GM19043 (cell line): Measurements from ENCODE around the gene FAM9A.

Experiments used
- ATAC-seq: cut with Tn5 transposase; IDR thresholded peaks from one replicate; pipeline ENCODE4 v1.9.1; 2021; ENCODE audit warnings: low read depth; ENCODE audit not compliant: unreplicated experiment

The FAM9A gene

DNA sequence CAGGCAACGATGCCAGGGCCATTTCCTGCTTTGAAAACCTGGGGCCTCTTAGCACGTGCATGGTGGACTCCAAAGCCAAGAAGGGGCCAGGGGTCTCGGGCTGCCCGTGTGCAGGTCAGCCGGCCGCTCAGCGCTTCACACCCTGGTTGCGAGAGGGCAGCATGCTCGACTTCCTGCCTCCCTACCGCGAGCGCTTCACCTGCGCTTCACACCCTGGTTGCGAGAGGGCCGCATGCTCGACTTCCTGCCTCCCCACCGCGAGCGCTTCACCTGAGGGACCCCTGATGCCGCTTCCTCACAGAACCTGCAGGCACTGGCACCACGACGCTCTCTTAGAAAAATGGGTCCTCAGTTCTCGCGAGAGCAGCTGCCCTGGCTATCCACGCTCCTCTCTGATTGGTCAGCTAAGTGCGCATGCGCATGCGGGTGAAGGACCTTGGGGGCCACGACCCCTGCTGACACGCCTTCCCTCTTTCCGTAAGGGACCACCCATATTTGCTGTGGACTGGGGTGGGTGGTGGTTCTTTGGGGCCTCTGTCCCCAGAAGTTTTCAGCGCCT is at the start of gene FAM9A:
TSS of gene FAM9A (minus strand) at position 343 of the 559 bp plus-strand sequence. CDS start 1,212 bp downstream, outside the sequence.
- no peak for ATAC-seq

DNA sequence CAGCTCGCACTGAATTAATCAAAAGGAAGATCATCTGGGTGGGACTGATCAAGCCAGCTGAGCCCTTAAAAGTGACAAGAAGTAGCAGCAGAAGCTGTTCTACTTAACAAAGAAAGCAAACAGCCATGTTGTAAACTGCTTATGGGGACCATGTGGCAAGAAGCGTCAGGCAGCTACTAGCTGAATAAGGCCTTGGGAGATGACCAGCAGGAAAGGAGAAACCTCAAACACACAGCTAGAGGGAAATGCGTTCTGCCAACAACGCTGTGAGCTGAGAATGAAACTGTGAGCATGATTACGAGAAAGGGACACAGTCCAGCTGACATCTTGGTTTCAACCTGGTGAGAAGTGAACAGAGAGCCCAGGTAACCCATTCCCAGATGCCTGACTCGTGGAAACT is 49.3 kb upstream of the FAM9A start:
- no peak for ATAC-seq

DNA sequence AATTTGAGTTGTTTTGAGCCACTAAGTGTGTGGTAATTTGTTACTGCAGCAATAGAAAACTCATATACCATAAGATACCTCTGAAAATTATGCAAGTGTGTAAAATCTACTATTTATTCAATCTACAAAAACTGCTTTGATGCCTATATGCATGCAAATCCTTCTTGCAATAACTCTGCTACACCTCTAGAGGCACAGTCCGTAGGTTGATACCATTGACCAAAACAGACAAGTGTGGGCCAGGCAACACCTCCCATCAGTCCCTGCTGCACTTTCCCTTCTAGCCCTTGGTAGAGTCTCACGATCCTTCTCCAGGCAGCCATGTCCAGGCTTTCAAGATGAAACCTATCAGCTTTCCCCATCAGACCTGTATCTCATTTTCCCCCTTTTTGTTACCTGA is 48.8 kb upstream of the FAM9A start:
- no peak for ATAC-seq

DNA sequence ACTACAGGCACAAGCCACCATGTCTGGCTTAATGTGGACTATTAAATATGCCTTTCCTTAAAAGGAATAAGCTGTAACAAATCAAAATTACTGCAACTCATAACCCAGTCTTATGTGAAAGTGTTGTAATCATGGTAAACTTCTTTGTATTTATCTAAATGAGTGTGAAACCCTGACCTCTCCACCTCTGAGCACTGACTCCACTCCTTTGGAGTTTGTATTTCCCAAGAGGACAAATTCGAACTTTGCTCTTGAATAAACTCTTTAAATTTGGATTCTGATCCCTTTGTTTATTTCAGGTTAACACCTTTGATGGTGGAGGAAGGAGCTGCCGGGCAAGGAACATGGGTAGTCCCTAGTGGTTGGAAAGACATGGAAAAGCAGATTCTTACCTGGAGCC is 48.3 kb upstream of the FAM9A start:
- ATAC-seq, result no peak

DNA sequence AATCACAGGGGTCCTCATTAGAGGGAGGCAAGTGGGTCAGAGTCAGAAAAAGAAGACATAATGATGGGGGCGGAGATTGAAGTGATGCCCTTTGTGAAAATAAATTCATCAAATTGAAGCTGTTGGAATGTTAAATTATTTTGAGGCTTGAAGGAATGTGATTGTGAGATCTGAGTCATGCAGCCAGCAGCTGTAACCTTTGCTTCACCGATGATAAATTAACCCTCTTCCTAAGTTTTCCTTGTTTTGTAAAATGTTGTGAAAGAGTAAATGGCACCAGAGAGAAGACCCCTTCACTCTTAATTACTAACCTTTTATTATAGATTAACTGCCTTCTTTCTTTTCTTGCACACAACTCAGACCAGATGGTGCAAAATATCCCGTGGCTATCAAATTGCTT is 47.7 kb upstream of the FAM9A start:
- no peak for ATAC-seq

DNA sequence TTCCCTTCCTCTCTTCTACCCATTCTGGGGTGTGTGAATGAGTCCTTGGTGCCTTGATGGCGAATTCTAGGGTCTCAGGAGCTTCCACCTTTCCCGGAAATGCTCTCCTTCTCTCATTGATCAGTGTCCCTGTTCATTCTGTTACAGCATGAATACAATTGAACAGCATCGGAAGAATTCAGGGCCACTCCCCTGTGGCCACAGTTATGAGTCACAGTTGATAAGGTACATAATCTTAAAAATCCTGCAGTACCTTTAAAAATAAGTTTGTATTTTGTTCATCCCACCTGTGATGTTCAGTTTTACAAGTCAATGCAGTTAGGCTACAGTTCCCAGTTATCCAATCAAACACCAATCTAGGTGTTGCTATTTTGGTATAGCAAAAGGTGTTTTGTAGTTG is 47.3 kb upstream of the FAM9A start:
- ATAC-seq, result no peak

DNA sequence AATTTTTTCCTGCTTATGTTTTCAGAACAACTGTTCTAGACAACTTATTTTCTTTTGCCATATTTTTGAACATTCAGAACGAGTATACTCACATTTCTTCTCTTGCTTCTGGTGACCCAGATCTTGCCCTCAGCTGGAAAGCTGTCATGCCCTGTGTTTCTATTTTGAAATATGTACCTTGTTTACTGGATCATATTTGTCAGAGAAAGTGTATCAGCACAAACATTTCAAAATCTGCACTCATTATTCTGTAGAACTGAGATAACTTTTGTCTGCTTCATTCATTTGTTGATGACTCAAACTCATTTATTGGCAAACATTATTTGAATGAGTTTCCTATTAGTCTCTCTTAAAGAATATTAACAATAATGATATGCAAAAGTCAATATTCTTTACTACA is 46.2 kb upstream of the FAM9A start:
- no peak for ATAC-seq

DNA sequence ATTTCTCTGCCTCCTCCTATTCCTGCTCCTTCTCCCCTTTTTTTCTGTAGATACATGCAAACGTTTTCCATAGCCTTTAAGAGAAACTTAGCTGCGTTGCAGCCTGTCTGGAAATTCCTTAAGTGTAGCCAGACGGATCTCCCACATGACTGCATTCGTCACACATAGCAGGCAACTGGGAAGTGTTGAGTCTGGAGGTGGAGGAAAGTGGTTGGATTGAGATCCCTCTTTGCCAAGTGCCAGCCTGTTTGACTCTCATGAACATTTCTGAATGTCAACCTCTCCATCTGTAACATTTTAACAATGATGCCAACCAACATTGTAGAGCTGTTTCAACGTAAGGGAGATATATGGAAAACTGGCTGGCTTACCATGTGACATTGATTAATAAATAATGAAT is 45.1 kb upstream of the FAM9A start:
- no peak for ATAC-seq

DNA sequence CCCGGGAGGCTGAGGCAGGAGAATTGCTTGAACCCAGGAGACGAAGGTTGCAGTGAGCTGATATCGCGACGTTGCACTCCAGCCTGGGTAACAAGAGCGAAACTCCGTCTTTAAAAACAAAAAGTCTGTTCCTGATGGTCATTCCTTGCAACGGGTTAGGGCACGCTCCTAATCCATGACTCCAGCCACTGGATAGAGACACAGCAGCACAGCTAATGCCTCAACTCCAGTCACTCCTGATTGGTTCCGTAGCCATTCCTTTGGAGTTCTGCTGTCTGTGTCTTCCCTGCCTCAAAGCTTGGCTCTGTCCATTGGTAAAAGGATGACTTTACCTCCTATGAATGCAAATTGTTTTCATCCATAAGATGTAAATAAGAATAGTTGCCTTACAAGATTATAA is 44.3 kb upstream of the FAM9A start:
- no peak for ATAC-seq

DNA sequence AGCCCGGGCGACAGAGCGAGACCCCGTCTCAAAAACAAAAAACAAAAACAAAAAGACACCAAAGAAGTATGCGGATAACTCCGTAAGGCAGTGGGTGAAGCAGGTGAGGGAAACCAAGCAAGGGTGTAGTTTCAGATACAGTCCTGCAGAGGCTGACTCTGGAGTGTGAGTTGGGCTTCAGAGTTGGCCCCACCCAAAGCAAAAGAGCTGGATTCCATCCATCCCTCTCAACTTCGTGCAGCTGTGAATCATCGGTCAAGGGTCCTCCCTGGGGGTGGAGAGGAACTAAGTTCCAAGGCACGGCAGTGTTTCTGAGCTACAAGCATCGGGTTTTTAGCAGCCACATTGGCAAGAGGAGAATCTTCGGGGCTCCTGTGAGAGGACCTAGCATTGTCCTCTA is 43.9 kb upstream of the FAM9A start:
- ATAC-seq, result no peak

DNA sequence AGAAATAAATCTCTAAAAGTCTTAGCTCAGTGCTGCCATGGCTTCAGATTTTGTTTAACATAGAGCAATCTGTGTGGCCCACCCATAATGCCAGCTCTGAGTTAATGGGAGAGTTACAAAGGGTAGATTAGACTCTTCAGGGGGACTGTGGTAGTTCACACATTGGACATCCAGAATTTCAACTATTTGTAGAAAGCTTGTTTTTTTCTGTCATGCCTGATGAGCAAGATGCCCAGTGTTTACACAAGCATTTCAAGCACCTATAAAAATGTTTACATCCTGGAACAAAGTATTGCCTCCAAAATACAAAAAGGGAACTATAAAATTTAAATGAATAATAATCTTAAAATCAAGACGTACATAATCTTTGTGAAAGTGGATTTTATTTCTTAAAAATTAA is 43.0 kb upstream of the FAM9A start:
- ATAC-seq, result no peak

DNA sequence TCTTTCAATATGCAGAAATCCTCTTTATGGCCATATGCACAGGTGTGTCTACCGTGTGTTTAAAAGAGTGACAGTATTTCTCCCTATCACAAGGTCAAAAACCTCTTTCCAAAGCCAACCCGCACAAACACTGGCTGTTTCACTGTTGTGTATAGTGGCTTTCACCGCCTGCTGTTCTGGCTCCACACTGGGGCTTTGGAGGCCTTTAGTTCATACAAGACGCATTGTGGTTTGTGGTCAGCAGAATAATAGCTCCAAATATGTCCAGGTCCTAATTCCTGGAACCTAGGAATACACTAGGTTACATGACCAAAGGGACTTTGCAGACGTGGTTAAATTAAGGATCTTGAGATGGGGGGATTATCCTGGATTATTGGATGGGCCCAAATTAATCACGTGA is 40.7 kb upstream of the FAM9A start:
- ATAC-seq, result no peak

DNA sequence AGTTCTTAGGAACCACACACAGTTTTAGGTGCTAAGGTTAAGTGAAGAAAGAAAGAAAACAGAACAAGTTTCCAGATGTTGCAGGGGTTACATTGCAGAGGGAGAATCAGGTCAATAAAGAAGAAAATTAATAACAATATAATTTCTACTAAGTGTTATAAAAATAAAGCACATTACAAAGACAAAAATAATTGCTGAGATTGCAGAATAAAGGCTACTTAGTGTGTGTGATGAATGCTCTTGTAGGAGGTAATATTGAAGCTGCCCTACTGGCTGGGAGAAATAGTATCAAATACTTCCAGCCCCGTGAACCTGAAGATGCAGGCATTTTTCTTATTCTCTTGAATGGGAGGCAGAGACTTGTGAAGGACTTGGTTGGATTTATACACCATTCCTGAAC is 33.2 kb upstream of the FAM9A start:
- no peak for ATAC-seq

DNA sequence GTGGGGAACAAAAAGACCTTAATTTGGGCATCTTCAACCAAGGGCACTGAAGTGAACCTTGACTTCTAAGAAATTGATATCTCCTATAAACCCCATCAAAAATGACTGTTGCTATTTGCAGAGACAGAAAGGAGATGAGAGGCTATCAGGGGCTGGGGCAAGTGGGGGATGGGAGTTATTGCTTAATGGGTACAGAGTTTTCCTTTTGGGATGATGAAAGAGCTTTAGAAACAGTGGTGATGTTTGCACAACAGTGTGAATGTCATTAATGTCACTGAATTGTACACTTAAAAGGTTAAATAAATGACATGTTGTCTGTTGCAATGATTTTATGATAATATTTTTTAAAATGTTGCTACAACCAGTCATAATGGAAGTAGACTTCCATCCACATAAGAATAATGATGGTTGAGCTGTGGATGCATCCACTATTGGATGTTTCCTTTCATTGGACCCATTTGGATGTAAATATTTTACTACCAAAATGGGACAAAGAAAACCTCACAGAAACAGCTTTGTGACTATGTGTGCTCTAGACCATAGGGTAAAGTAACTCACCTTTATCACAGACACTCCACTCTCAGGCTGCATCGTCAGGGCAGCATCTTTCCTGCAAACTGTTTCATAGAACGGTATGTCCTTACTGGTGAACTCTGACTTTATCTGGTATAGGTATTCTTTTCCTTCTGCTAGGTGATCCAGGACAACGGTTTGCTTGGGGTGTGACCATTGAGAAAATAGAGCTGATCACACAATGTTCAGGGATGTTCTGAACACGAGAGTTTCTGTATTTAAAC is 31.6 kb upstream of the FAM9A start:
- ATAC-seq, result no peak

DNA sequence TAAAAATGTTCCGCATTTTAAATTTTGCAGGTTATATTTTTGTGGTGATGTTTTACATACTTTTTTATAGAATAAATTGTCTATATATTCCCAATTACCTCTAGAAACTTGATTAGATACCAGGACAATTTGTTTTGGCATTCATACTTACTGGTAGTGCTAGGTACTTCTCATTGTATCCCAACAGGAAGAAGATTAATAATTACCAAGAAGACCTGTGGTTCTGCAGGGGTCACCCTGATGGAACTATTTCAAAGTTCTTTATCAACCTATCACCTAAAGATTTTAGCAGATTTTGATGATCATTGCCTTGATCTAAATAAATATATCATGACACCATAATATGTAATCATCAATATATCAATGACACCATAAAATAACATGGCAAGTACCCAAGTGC is 22.5 kb upstream of the FAM9A start:
- ATAC-seq, result no peak

DNA sequence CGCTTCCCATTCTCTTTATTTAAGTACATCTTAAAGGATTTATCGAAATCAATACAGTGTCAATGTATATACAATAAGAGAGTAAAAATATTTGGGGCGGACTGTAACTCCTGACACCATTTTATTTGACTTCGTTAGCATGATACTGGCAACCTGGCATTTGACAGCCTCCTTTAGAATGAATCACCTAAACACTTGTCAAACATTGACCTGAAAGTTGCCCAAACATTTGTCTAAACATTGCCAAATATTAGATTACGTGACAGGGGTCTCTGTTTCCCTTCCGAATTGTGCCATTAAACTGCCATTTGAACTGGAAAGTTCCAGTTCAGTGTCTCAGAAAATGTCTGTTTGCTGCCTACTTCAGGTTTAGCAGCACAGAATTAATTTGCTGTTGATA is 20.8 kb upstream of the FAM9A start:
- no peak for ATAC-seq

DNA sequence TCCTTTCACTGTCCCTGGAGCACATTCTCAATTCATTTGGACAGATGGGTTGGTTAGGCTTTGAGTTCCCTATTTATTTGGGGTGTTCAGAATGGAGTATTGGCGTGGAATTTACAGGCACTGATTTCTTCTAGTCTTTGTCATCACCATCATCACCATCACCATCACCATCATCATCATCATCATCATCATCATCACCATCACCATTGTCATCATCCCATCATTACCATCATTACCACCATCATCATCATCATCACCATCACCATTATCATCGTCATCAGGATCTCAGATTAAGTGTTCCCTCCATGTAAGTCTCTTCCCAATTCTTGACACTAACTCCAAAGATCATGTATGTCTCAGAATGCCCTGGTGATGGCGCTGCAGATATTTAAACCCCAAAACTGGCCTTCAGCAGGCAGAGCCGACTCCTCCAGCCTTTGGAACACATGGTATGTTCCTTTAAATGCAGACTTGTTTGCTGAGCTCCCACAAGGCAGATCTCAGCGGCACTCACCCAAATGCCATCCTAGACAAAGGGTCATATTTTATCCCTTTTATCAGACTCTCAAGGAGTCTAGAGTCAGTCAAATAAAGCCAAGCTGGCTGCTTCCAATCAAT is 19.8 kb upstream of the FAM9A start:
- no peak for ATAC-seq

DNA sequence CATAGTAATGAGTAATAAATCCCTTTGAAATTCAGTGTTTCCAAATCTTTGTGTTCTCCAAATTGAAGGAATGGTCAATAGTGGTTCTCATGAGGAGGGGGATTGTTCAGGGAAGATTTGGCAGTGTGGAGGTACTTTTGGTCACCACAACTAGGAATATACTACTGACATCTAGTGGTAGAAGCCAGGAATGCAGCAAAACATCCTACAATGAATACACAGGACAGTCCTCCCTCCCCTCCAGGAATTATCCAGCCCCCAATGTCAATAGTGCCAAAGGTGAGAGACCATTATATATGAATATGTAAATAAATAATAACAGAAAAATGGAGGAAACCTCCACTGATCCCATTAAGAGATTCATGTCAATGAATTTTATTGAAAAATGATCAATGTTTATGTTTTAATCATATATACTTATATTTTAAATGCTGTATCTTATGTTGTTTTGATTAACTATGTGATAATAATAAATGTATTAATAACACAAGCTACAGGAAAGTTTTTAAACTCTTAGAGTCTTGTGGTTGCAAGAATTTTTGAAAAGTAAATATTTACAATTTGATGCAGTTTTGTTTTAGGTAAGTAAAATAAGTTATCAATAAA is 14.4 kb upstream of the FAM9A start:
- no peak for ATAC-seq

DNA sequence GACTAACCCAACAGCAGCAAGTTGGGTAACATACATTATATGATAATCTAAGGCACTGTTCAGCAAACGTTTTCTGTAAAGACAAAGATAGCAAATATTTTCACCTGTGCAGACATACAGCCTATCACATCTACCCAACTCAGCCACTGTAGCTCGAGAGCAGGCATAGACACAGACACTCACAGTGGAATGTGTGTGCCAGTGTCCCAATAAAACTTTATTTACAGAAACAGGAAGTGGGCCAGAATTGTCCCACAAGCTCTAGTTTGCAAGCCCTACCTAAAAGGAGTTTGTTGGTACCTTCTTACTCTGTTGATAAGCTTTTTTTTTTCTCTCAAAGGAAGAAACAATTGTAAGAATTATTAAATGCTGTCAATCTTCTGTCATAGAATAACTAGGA is 11.9 kb upstream of the FAM9A start:
- ATAC-seq, result no peak

DNA sequence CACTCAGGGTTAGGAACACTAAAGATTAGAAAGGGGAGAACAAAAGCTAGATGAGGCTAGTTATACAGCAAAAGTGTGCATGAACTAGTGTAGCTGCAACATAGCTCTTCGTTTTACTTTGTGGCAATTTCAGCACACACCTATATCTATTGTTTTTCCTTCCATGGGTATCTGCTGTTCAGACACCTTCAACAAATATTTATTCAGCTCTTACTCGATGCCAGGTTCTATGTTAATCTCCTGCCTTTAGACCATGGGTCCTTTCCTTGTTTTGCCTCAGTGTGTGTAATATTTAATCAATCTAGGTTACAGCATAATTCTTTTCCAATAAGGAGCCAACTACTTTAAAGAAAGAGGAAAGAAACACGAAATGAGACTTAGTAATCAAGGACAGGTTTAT is 10.4 kb upstream of the FAM9A start:
- ATAC-seq, result no peak

DNA sequence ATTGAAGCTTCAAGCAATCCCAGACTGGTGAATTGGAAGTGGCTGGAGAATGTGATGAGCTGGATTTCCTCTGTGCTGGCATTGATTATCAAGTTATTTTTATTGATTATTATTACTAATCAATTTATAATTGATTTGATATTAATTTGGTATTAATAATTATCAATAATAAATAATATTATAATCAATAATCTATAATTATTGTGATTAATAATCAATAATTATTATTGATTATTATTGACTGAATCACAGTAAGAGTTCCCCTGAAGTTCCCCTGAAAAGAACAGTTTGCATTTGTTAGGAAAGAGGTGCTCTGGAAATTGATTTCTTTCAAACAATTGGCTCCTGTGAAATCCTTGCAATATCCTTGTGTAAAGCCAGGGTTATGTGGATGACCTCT is 7.5 kb upstream of the FAM9A start:
- no peak for ATAC-seq

DNA sequence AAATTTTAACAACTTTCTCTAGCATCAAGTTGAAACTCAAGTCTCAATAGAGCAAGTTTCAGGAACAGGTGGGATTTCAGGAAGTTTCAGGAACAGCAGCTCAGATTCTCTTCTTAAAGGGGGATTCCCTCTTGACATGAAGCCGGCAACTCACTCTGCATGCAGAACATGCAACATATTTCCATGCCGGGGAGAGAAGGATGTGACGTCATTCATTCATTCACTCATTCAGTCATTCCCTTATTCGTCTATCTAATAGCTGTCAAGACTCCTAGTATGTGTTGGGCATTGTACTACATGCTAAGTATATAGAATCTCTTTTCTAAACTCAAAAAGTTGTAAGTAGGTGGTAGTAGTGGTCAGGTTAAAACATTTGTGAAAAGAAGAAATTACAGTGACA is 4.8 kb upstream of the FAM9A start:
- ATAC-seq, result no peak
